ENCODE data around the gene CEP57L1. TPM values are rescaled to one million over a fixed set of nuclear protein-coding genes. Genes with fewer than 3 reads are reported as not detected.

CEP57L1 gene
- total RNA-seq, 1 donor: 41.3 TPM

DNA sequence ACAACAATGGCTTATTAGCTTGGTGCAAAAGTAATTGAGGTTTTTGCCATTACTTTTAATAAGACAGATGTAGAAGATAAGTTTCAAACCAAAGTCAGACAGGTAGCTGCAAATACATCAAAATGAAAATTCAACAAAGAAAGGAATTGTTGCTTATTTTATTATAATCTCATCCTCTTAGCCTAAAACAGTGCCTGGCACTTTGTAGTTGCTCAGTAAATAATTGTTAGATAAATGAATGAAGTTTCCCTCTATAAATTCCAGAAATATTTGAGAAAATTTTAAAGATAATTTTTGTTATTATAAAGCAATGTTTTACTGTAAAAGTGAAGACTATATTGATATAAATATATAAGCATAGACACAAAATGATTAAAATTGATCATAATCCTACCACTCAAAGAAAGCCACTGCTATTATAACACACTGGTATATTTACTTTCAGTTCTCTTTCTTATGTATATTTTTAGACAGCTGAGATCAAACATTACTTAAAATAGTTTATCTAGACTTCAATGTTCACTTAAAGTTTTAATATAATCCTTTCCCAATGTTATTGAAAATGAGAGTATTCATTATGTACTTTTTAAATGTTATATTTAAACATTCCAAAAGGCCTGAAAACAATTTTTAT lies 43.2 kb upstream of the CEP57L1 start:
- TF ChIP-seq, protein P1, sequence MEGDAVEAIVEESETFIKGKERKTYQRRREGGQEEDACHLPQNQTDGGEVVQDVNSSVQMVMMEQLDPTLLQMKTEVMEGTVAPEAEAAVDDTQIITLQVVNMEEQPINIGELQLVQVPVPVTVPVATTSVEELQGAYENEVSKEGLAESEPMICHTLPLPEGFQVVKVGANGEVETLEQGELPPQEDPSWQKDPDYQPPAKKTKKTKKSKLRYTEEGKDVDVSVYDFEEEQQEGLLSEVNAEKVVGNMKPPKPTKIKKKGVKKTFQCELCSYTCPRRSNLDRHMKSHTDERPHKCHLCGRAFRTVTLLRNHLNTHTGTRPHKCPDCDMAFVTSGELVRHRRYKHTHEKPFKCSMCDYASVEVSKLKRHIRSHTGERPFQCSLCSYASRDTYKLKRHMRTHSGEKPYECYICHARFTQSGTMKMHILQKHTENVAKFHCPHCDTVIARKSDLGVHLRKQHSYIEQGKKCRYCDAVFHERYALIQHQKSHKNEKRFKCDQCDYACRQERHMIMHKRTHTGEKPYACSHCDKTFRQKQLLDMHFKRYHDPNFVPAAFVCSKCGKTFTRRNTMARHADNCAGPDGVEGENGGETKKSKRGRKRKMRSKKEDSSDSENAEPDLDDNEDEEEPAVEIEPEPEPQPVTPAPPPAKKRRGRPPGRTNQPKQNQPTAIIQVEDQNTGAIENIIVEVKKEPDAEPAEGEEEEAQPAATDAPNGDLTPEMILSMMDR (IDR thresholded peaks at IDR 0.05; ENCODE audit: insufficient read depth, low read length): no peak
- H3K4me3 ChIP-seq (ENCODE audit: low read depth, low read length): no peak overlapping the region
- DNase-seq (ENCODE audit: low read depth): no peak

DNA sequence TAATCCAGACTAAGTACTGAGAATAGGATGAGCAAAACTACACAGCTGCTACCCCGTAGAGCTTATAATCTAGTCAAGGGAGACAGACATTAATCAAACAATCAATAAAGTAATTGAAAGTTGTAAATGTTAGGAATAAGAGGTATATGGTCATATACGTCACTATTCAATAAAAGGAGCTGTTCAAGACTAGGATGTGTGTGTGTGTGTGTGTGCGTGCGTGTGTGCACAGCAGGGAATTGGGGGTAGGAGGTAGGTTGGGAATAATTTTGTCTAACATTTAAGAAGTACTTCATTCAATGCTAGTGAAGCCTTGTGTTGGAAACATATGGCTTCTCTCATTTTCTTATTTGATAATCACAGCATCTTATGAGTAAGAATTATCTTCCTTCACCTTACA lies 42.5 kb upstream of the CEP57L1 start:
- no peak overlapping the region for H3K4me3 ChIP-seq (ENCODE audit: low read depth, low read length)
- TF ChIP-seq, protein P1 (IDR thresholded peaks at IDR 0.05; ENCODE audit: insufficient read depth, low read length): no peak
- DNase-seq (ENCODE audit: low read depth): no peak

DNA sequence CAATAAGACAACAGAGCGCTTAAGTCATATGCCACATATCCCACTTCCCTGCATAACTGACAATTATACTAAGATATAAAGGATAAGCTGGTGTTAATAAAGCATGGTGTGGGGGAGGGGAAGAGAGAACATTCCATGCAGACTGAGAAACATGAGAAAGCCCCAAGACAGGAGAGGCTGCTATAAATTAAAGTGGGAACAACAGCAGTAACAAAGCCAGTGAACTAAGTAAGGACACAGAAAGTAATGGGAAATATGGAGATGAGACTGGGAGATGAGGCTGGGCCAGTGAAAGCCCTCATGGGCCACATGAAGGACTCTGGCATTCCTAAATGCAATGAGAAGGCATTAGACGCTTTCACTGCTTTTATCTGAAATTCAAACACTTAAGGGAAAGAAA lies 42.0 kb upstream of the CEP57L1 start:
- H3K4me3 ChIP-seq (ENCODE audit: low read depth, low read length): no peak overlapping the region
- TF ChIP-seq, protein P1 (IDR thresholded peaks at IDR 0.05; ENCODE audit: insufficient read depth, low read length): no peak
- no peak for DNase-seq (ENCODE audit: low read depth)

DNA sequence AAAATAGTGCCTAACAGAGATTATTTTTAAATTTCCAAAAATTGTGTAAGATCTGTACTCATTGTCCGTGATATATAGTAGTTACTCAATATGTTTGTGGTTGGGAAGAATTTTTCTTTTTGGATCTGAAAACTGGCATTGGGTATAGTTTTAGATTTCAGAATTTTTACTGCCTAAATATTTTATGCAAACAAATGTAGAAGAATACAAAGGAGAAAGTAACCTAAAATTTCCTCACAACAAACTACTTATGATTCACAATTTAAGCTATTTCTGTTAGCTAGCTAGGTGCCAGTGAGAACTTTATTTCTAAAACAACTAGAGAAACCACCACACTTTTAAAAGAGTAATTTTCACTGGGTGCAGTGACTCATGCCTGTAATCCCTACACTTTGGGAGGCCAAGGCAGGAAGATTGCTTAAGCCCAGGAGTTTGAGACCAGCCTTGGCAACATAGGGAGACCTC lies 39.5 kb upstream of the CEP57L1 start:
- no peak overlapping the region for H3K4me3 ChIP-seq (ENCODE audit: low read depth, low read length)
- DNase-seq (ENCODE audit: low read depth): peak; percentile 72
- TF ChIP-seq, protein P1 (IDR thresholded peaks at IDR 0.05; ENCODE audit: insufficient read depth, low read length): no peak

DNA sequence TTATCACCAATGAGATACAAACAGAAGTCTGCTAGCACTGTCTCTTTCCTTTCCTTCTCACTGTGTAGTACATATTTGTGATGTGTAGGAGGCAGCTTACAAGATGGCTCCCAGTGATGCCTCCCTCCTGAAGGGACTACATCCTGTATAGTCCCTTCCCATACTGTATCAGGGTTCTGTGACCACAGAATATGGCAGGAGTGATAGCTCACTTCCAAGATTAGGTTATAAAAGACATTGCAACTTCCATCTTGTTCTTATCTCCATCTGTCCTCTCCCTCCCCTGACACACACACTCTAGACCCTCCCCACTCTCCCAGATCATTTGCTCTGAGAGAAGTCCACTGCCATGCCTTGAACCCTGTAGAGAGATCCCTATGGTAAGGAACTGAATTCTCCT lies 38.6 kb upstream of the CEP57L1 start:
- no peak for DNase-seq (ENCODE audit: low read depth)
- TF ChIP-seq, protein P1 (IDR thresholded peaks at IDR 0.05; ENCODE audit: insufficient read depth, low read length): no peak
- no peak overlapping the region for H3K4me3 ChIP-seq (ENCODE audit: low read depth, low read length)

DNA sequence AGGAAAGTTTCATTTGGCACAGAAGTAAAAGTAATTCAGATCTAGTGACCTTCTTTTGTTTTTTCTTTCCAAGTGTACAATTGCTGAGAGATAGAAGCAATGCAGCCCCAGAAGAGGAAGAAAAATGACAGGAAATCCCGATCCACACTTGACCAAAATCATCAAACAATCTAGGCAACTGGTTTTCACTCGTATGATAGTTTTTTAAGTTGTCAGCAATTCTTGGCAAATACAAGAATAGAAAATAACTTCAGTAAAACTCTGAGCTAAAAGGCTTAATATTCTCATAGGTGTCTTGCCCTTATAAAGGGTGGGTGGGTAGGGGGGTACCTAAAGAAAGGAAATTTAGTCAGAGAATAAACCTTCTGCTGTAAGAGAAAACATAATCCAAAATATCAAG lies 36.7 kb upstream of the CEP57L1 start:
- TF ChIP-seq, protein P1 (IDR thresholded peaks at IDR 0.05; ENCODE audit: insufficient read depth, low read length): no peak
- DNase-seq (ENCODE audit: low read depth): no peak
- H3K4me3 ChIP-seq (ENCODE audit: low read depth, low read length): no peak overlapping the region

DNA sequence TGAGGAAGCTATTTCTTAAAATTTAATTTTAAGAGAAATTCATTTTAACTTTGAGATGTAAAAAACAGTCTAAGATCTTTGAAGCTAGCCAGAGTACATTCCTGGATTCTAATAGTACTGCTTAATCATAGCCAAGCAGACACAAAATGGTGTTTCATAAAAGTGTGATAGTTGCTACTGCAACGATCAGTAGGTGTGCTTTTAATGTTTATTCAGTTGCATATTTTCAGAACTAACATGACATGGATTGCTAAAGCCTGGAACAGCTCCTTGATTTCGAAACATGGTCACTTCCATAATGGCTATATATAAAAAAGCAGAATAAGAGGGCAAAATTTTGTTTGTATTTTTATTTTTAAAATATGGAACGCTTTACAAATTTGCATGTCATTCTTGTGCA lies 36.2 kb upstream of the CEP57L1 start:
- peak; percentile 60 for DNase-seq (ENCODE audit: low read depth)
- no peak overlapping the region for H3K4me3 ChIP-seq (ENCODE audit: low read depth, low read length)
- TF ChIP-seq, protein P1 (IDR thresholded peaks at IDR 0.05; ENCODE audit: insufficient read depth, low read length): no peak

Measured in fibroblast of the aortic adventitia (primary cell).